ENCODE results near the gene ALPI.
A peak's percentile ranks its signal among the peaks of the same experiment; 100 is the strongest.

ALPI gene

GRCh38 chr2:232465061-232465460 lies 9.1 kb downstream of the ALPI start:
- no peak for DNase-seq

- no peak for DNase-seq
Observed at GRCh38 chr2:232466221-232466620, 10.3 kb downstream of the ALPI start.

GRCh38 chr2:232473467-232473890 lies 17.5 kb downstream of the ALPI start:
- DNase-seq = peak; percentile 56

DNA sequence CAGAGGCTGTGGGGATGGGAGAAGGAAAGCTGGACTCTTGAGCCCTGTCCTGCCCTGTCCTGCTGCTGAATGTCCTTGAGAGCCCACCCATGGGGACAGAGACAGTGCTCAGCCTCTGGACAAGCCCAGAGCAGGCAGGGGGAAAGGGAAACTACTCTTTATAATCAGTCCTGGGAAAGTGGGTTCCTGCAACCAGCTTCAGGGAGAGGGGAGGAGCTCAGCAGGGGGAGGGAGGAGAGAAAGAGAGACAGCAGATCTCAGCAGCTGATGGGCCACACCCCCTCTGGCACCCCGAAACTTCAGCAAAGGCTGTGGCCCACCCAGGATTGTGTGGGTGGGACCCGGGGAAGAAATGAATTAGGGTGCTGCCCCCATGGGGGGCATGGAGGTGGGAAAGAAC lies 20.1 kb downstream of the ALPI start:
- DNase-seq = no peak

DNA sequence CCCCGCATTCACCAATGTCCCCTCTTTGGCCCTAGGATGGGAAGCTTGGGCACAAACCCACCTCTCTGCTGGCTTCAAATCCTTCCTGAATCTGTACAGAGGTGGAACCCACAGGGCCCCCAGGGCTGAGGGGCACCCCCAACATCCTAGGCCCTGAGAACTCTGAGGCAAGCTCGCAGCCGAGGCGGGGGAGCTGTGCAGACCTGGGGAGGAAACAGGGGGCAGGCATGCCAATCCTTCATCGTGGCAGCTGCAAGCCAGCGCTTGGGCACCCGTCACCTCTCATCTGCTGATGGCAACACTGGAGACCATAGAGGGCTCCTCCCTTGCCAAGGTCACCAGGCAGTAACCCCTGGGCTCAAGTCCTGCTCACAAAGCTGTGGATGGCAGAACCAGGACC lies 20.8 kb downstream of the ALPI start:
- DNase-seq = no peak

DNA sequence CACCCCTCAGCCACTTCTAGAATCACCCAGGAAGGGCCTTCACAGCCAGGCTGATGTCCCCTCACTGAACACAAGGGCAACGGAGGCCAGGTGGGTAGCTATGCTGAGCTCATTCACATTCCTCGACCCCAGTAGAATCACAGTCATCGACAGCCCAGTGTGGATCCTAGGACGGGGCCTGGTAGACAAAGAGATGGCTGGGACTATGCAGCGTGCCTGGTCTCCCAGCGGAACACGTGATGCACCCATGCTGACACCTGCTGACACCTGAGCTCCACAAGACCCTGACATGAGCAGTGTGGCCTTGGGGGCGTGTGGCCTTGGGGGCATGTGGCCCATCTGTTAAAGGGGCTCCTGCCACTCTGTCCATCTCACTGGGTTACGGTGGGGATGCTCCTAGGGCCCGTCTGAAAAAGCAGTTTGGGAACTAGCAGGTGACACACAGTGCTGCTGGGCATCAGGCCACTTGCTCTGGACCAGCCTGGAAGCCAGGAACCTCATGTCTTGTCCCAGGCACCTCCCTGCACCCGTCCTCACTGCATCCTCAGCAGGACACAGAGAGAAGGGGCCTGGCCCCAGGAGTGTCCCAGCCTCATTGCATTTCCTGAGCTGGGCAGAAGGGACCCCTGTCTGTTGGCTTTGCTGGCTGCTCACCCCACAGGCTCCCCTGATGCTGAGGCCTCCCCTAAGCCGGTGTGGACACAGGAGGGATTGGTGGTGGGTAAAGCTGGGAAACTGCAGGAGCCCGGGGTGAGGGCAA lies 22.0 kb downstream of the ALPI start:
- DNase-seq = no peak

DNA sequence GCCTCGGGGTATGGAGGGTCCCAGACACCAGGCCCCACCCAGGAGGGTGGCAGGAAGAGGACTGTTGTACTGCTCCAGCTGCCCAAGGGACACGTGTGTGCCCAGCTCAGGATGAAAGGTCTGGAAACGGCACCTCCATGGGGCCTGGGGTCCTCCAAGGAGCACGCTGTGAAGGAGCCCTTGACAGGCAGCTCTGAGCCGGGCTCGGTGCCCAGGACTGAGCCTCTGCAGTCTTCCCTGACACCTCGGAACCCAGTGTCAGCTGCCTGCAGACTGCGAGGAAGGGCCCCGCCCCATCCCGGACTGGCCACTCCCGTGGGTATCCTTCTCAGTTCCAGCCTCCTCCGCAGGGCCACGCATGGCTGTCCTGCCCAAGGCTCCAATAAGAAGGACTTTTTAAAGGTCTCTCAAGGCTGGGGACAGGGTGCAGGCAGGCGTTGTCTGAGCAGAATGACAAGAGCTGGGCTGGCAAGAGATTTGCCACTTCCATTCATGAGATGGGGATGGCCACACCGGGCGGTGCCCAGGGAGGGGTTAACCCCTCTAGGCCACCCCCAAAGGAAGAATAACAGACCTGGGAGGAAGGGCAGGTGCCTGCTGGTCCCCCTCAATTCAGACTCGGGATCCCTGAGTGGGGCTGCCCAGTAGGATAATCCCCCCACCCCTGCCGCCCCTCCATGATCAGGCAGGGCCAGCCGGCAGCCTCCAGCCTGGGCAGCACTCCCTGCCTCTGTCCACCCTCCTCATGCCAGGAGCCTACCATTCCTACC lies 22.8 kb downstream of the ALPI start:
- DNase-seq = no peak

DNA sequence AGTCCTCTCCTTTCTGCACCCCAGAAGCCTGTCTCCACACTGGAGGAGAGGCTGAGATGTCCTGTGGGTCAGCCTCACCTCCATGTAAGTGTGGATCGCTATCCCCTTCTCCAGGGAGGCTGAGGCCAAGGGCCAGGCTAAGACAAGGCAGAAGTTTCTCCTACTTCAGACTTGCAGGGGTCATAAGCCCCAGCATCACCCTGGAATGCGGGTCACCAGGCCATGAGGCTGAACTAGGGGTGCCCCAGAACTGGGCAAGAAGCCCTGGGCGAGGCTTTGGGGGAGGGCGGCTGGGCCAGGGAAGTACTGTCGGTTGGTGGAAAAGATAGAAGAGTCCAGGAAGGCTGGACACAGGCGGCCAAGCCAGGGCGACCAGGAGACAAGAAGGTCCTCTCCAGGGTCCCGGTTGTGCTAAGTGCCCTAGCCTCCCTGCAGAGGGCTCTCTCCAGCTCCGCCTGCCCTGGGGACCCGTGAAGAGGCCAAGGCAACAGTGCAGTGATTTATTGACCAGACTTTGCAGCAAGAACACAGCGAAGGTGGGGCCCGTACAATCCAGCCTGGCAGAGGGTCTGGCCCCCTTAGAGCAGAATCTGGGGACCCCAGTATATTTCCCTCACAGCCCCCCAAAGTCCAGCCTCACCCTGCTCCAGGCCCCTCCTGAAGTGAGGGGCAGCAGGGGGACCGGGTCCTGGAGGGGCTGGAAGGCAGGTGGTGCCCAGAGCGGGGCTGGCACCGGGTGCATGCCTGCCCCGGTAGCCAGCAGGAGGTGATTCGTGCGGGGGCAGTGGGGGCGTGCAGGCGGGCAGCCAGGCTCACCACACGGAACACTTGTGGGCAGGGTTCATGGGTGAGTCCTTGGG lies 23.6 kb downstream of the ALPI start:
- no peak for DNase-seq

- no peak for DNase-seq
Observed at GRCh38 chr2:232480201-232481190, 24.5 kb downstream of the ALPI start.

GRCh38 chr2:232481322-232482140 lies 25.6 kb downstream of the ALPI start:
- no peak for DNase-seq

DNA sequence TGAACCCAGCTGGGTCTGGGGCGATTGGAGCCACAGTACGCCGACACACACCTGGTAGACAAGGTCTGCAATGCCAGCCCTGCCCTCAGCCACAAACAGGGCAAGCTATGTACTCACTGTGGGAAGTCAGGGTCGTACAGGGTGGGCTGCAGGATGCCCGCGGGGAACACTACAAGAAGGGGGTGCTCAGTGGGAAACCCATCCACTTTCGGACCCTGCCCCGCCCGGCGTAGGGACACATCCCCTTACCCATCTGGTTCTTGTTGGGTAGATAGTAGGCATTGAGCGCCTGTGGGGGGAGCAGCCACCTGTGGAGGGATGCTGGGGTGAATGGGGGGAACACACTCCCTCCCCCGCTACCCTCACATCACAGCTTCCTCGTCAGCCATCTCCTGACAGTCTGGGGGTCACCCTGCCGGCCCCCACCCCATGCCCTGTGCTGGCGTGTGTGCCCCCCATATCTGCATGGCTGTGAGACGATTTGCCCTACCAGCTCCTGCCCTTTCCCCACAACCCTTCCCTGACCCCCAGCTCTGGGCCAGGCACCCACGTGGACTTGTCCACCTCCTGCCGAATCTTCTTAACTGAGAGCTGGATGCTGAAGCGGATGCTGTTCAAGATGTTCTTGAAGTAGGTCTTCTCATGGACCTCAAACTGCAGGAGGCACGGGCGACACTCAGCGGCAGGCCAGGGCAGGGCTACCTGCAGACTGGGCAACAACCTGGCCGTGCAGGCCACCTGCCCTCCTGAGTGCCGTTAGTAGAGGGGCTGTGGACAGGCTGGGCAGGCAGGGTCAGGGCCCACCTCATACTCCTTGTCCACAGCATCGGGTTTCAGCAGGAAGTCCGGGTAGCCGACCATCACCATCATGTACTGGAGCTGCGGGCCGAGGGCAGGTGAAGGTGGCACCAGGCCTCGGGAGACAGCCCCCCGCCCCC lies 26.6 kb downstream of the ALPI start:
- DNase-seq = no peak

GRCh38 chr2:232483311-232483922 lies 27.5 kb downstream of the ALPI start:
- no peak for DNase-seq

DNA sequence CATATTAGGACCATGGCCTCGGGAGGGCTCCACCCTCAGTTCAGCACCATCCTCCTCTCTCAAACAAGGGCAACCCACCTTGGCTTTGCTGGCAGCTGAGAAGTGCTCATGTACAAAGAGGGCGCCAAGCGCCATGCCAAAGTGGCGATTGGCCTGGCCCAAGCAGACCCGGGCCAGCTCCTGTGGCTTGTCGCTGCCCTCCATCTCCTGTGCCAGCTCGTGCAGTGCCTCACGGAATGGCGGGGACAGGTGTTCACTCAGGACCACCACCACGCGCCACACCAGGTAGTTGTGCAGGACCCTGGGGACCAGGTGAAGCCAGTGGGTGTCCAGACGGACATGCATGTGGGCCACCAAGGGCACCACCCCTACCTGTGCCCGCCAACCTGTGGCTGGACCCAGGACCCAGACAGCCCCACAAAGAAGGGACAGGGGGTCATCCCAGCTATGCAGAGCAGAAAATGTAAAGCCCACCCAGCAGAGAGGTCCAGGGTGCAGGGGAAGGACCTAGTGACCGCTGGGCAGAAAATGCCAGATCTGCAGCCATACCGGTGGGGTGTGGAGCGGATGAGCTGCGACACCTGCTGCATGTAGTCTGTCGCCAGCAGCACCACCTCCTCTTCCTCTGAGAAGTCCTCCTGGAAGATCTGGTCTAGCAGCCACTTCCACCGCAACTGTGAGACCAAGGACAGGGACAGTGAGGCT lies 28.1 kb downstream of the ALPI start:
- DNase-seq = no peak

GRCh38 chr2:232484628-232485347 lies 28.8 kb downstream of the ALPI start:
- no peak for DNase-seq

DNA sequence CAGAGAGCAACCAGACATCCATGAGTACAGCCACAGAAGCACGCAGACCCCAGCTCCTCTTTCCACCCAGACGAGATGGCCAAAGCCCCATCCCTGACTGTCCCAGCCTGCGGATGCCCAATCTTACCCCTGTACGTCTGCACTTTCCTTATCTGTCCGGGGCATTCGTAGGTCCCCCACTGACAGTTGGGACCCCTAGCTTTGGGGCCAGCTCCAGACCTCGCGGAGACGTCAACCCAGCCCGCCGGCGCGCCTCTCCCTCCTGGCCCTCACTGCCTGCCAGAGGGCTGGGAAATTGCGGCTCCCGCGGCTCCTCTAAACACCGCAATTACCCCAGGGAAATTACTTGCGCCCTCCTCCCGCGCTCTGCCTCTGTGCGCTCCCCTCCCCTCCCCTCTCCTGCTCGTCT lies 29.4 kb downstream of the ALPI start:
- no peak for DNase-seq

DNA sequence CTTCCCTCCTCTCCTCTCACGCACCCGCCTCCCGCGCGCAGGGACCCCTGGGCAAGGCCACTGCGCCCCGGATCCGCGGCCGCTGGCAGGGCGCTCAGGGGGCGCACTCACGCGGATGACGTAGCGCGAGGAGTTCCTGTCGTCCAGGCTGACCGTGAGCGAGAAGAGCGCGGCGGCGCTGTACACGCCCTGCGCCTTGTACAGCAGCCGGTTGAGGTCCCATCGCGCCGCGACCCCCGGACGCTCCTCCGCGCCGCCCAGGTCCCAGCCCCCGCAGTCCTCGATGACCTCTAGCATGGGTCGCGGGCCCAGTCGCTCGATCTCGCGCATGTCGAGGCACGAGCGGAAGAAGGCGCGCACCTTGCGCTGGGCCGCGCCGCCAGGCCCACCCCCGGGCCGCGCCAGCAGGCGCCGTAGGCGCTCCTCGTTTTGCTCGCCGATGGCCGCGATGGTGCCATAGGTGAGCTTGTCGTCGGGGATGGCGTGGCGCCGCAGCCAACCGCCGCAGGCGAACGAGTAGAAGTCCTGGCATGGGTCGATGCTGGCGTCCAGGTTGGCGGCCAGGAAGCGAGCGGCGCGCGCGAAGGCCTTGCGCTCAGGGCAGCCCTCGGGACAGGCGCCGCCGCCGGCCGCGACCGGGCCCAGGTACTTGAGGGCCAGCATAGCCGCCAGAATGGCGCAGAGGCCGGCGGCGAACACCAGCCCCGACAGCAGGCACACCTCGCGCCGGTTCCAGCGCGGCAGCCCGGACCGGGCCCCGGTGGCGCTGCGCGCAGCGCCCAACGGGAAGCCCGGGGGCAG lies 30.0 kb downstream of the ALPI start:
- no peak for DNase-seq

Data from NCI-H1436 (cell line).